Keratinocyte (primary cell): ENCODE measurements around the gene FRG1. TPM values are rescaled to one million over a fixed set of nuclear protein-coding genes. Genes with fewer than 3 reads are reported as not detected.
"Not testable (repeated sequence)": the region's sequence is repeated elsewhere in the genome, so short reads cannot be mapped to it uniquely, and the experiment has no call there.

Experiments used
- DNase-seq: peaks from one replicate; pipeline ENCODE4 v3.0.0-alpha.2; 2011; ENCODE audit warnings: low read depth, missing footprints, low spot score
- FAIRE-seq: peaks from 2 replicates; lab custom pipeline; 2011; peaks lifted over from hg19 to GRCh38; lab: Jason Lieb, UNC
- H2AFZ ChIP-seq: 2 replicates; pipeline ENCODE4 v1.6.0; 2012; ENCODE audit warnings: low read length, control low read depth, inconsistent platforms; ENCODE audit not compliant: control insufficient read depth
- H3K27ac ChIP-seq: 2 replicates; pipeline ENCODE4 v1.5.1; 2011; ENCODE audit warnings: low read length; ENCODE audit not compliant: control insufficient read depth, insufficient read depth
- H3K27me3 ChIP-seq: 3 replicates; pipeline ENCODE4 v1.6.0; 2011; ENCODE audit warnings: low read length; ENCODE audit not compliant: control insufficient read depth, insufficient read depth; ENCODE audit errors: extremely low read depth
- H3K36me3 ChIP-seq, 2 experiments: 2 replicates in 1 of 2; 3 replicates in 1 of 2; pipeline ENCODE4 v1.5.1; 2011; ENCODE audit warnings: low read length in 2 of 2, mild to moderate bottlenecking in 1 of 2; ENCODE audit not compliant: control insufficient read depth in 2 of 2, insufficient read depth in 2 of 2; ENCODE audit errors: extremely low read depth in 1 of 2
- H3K4me1 ChIP-seq: 3 replicates; pipeline ENCODE4 v1.5.1; 2011; ENCODE audit warnings: low read length; ENCODE audit not compliant: control insufficient read depth, insufficient read depth; ENCODE audit errors: extremely low read depth
- H3K4me2 ChIP-seq: 3 replicates; pipeline ENCODE4 v1.6.0; 2011; ENCODE audit warnings: low read depth, low read length; ENCODE audit not compliant: control insufficient read depth, insufficient read depth; ENCODE audit errors: extremely low read depth
- H3K4me3 ChIP-seq, 3 experiments: fragments of 200-600 bp in 1 of 3; sonication (generic) in 1 of 3; 2 replicates in 2 of 3; 3 replicates in 1 of 3; pipeline ENCODE4 v1.5.1; 2011 to 2016; ENCODE audit warnings: low read length in 3 of 3, mild to moderate bottlenecking in 3 of 3, control low read depth in 2 of 3, inconsistent platforms in 1 of 3, low read depth in 1 of 3, mixed read lengths in 1 of 3, mixed run types in 1 of 3, moderate library complexity in 1 of 3; ENCODE audit not compliant: control insufficient read depth in 2 of 3, insufficient read depth in 2 of 3; ENCODE audit errors: extremely low read depth in 1 of 3
- H3K79me2 ChIP-seq: 2 replicates; pipeline ENCODE4 v1.6.0; 2012; ENCODE audit warnings: low read length; ENCODE audit not compliant: control insufficient read depth, insufficient read depth
- H3K9ac ChIP-seq: 3 replicates; pipeline ENCODE4 v1.6.0; 2011; ENCODE audit warnings: low read length; ENCODE audit not compliant: control insufficient read depth, insufficient read depth; ENCODE audit errors: extremely low read depth
- H3K9me1 ChIP-seq: 3 replicates; pipeline ENCODE4 v1.6.0; 2011; ENCODE audit warnings: low read length; ENCODE audit not compliant: control insufficient read depth, insufficient read depth; ENCODE audit errors: extremely low read depth
- H3K9me3 ChIP-seq: 2 replicates; pipeline ENCODE4 v1.5.1; 2012; ENCODE audit warnings: low read depth, low read length; ENCODE audit not compliant: control insufficient read depth
- H4K20me1 ChIP-seq: 3 replicates; pipeline ENCODE4 v1.6.0; 2011; ENCODE audit warnings: low read length; ENCODE audit not compliant: control insufficient read depth, insufficient read depth; ENCODE audit errors: extremely low read depth
- EZH2 ChIP-seq: IDR thresholded peaks from one replicate; pipeline ENCODE4 v1.6.1; 2012; ENCODE audit warnings: inconsistent platforms, mild to moderate bottlenecking, low read length, moderate library complexity
- dilution Hi-C: fragments of 300-500 bp; cut with MboI; formaldehyde crosslinking; loops from one replicate; pipeline ENCODE4 v1.7.0; 2020; ENCODE audit warnings: low sequenced_read_pairs; ENCODE audit not compliant: extremely low pct_ligation_motif_present
- polyA minus RNA-seq, 3 experiments: library from RNA; depleted of rRNA, polyadenylated mRNA; stranded (reverse); fragments of >200 nt; gene quantifications; 1 replicate in 1 of 3; 2 replicates in 1 of 3; 3 replicates in 1 of 3; pipeline ENCODE4 v1.2.3, GENCODE V29; 2011
- polyA plus RNA-seq, 5 experiments: library from polyadenylated mRNA; depleted of rRNA in 3 of 5; stranded (reverse) in 3 of 5; stranded (forward) in 1 of 5; unstranded in 1 of 5; fragments of >200 nt; gene quantifications; 1 replicate in 1 of 5; 2 replicates in 3 of 5; 3 replicates in 1 of 5; pipeline versions ENCODE4 v1.2.1 to v1.2.3, GENCODE V29; 2011 to 2012; ENCODE audit warnings: missing spikeins in 2 of 5, low read depth in 1 of 5, low replicate concordance in 1 of 5
- TF ChIP-seq, protein P1 (sequence below), 3 experiments: IDR thresholded peaks in 1 of 3; conservative IDR thresholded peaks in 1 of 3; optimal IDR thresholded peaks in 1 of 3; 2 replicates in 2 of 3; 3 replicates in 1 of 3; pipeline versions ENCODE3 to v1.5.1; 2011; ENCODE audit warnings: low read length in 3 of 3, mild to moderate bottlenecking in 3 of 3, moderate library complexity in 2 of 3, control low read depth in 1 of 3, inconsistent platforms in 1 of 3; ENCODE audit not compliant: insufficient read depth in 2 of 3; ENCODE audit errors: extremely low read depth in 1 of 3

Gene FRG1
- polyA plus RNA-seq: 10.4 to 19.8 TPM (median 18.8 TPM) in 3 replicates
- polyA plus RNA-seq (2011; ENCODE audit: low read depth): 84.6 TPM
- 16.2 and 19.8 TPM in 2 replicates for polyA plus RNA-seq (2011; cell fraction: cytosol; rRNA removed)
- polyA plus RNA-seq (2011; cell fraction: nucleus; rRNA removed): 10.1 and 19.2 TPM in 2 replicates
- polyA plus RNA-seq (2012; ENCODE audit: low replicate concordance): 33.6 and 38.2 TPM in 2 replicates
- polyA minus RNA-seq: 0.49 to 4.7 TPM (median 2.6 TPM) in 3 replicates
- polyA minus RNA-seq (2011; cell fraction: cytosol; rRNA and poly(A)+ RNA removed): 15.0 TPM
- 0.84 and 5.3 TPM in 2 replicates for polyA minus RNA-seq (2011; cell fraction: nucleus; rRNA and poly(A)+ RNA removed)

DNA sequence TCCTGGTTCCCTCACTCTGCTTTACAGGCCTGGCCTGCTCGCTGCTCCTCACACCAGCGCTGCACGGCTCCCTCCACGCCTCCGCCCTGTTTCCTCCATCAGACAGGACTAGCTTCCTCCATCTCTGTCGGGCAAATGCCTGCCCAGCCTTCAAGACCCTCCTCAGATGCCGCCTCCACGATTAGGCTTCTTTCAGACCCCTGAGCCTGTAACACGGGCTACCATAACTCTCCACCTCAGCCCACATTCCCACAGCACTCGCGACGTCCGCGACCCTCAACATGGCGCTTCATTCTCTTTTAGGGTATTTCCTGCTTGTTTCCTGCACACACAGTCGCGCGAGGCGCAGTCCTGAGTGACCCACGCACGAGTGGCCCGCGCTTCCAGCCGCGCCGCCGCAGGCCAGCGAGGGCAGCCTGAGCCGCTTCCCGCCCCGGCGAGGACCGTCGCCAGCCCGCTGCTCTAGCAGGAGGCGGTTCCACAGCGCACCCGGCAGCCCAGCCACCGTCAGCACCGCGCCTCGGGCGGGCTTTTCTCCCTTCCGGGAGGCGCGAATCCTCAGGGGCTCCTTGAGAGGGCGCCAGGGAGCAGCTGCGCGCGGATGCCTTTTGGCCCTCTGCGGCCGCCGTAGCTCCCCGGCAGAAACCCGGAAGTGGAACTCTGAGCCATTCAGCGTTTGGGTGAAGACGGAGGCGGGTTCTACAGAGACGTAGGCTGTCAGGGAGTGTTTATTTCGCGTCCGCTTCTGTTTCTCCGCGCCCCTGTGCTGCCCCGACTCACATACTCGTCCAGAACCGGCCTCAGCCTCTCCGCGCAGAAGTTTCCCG lies at the start of gene FRG1:
TSS of gene FRG1 (plus strand) at position 695 of the 827 bp plus-strand sequence. CDS start 138 bp downstream, outside the sequence.
- TF ChIP-seq, protein P1, sequence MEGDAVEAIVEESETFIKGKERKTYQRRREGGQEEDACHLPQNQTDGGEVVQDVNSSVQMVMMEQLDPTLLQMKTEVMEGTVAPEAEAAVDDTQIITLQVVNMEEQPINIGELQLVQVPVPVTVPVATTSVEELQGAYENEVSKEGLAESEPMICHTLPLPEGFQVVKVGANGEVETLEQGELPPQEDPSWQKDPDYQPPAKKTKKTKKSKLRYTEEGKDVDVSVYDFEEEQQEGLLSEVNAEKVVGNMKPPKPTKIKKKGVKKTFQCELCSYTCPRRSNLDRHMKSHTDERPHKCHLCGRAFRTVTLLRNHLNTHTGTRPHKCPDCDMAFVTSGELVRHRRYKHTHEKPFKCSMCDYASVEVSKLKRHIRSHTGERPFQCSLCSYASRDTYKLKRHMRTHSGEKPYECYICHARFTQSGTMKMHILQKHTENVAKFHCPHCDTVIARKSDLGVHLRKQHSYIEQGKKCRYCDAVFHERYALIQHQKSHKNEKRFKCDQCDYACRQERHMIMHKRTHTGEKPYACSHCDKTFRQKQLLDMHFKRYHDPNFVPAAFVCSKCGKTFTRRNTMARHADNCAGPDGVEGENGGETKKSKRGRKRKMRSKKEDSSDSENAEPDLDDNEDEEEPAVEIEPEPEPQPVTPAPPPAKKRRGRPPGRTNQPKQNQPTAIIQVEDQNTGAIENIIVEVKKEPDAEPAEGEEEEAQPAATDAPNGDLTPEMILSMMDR (optimal IDR thresholded peaks at IDR 0.05 in 1 of 3, IDR thresholded peaks at IDR 0.05 in 1 of 3, conservative IDR thresholded peaks at IDR 0.05 in 1 of 3; ENCODE audit: extremely low read depth in 1 of 3, insufficient read depth in 2 of 3, low read length in 3 of 3): peak; percentile 75 to 98 (median 80)
- TF ChIP-seq EZH2: no peak
- no peaks in the 10 kb centered on the region for H3K9me1 ChIP-seq
- H3K4me3 ChIP-seq: peak within 1 kb of the TSS; percentile 80 to 86 (median 83)
- DNase-seq (peak; percentile 54), FAIRE-seq (no peak)
- H3K4me2 ChIP-seq: peak within 1 kb of the TSS; percentile 85
- H3K4me1 ChIP-seq: peaks cover 2% of the 10 kb centered on the region
- no peaks in the 10 kb centered on the region for H3K27me3 ChIP-seq
- peak within 1 kb of the TSS; percentile 82 for H3K27ac ChIP-seq
- no peaks in the 10 kb centered on the region for H3K9me3 ChIP-seq
- peak within 1 kb of the TSS; percentile 87 for H3K9ac ChIP-seq
- H4K20me1 ChIP-seq: no peaks in the 10 kb centered on the region
- dilution Hi-C loops: no loop called here
- H3K79me2 ChIP-seq: peaks cover 24% of the 10 kb centered on the region
- H3K36me3 ChIP-seq: no peaks in the 10 kb centered on the region
- H2AFZ ChIP-seq: peak within 1 kb of the TSS; percentile 99

DNA sequence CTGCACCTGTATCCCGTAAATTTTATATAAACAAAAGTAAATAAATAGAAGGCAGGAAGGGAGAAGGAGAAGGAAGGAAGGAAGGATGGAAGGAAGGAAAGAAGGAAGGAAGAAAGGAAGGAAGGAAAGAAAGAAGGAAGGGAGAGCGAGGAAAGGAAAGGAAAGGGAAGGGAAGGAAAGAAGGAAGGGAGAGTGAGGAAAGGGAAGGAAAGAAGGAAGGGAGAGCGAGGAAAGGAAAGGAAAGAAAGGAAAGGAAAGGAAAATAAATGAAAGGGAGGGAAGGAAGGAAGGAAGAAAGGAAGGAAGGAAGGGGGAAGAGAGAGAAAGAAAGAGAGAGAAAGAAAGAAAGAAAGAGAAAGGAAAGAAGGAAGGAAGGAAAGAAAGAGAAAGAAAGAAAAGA lies 43.0 kb upstream of the FRG1 start:
- TF ChIP-seq, protein P1 (optimal IDR thresholded peaks at IDR 0.05 in 1 of 3, IDR thresholded peaks at IDR 0.05 in 1 of 3, conservative IDR thresholded peaks at IDR 0.05 in 1 of 3; ENCODE audit: extremely low read depth in 1 of 3, insufficient read depth in 2 of 3, low read length in 3 of 3): no peak
- TF ChIP-seq EZH2: no peak
- FAIRE-seq: no peak
- dilution Hi-C loops: no loop called here

DNA sequence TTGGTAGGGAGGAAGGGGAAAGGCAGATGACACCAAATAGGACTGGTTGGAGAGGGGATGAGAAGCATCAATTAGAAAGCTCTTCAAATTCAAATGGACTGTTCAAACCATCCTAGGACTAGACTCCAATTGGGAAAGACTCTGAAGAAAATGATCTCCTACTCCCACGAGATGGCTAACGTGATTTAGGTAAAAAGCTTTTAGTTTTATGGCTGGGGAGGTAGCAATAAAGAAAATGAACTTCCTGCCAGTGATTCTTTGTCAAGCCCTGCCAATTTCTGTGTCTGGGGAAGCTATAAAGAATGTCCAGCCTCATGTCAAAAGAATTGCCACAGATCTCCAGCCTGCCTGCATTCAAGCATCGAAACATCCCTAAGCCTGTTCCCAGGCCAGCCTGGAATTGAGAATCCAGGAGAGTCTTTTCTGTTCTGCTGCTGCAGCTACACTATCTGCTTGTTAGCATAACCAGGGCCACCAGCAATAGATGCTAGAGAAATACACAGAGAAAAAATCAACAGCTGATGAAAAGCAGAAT lies 41.1 kb upstream of the FRG1 start:
- DNase-seq, FAIRE-seq, H3K9me3 ChIP-seq, H2AFZ ChIP-seq, H3K79me2 ChIP-seq, H3K27me3 ChIP-seq, H3K4me3 ChIP-seq, H3K4me2 ChIP-seq, H3K4me1 ChIP-seq, dilution Hi-C loops, H3K9ac ChIP-seq, H4K20me1 ChIP-seq, H3K27ac ChIP-seq, H3K36me3 ChIP-seq, H3K9me1 ChIP-seq: not testable (repeated sequence)

More for the DNA sequence above, 43.0 kb upstream of the FRG1 start:
- Histone ChIP-seq H3K4me3 (no peak overlapping the region), H3K36me3 (no peaks in the 10 kb centered on the region), H3K27me3 (no peaks in the 10 kb centered on the region), H3K9me1 (no peaks in the 10 kb centered on the region), H3K9ac (no peak overlapping the region), H3K9me3 (no peaks in the 10 kb centered on the region), H3K4me1 (no peaks in the 10 kb centered on the region), H2AFZ (no peak overlapping the region), H3K79me2 (no peaks in the 10 kb centered on the region), H4K20me1 (no peaks in the 10 kb centered on the region), H3K27ac (no peak overlapping the region), H3K4me2 (no peak overlapping the region)
- DNase-seq: no peak
